HepG2 (cell line): Measurements from ENCODE around the gene ERVH48-1. TPM values are rescaled to one million over a fixed set of nuclear protein-coding genes. Genes with fewer than 3 reads are reported as not detected.

ENCODE experiments used
- ETS1 ChIP-seq: sonication (generic); formaldehyde crosslinking; IDR thresholded peaks from 2 replicates; pipeline ENCODE4 v1.4.0; 2020; ENCODE audit warnings: missing genetic modification reagents
- GRHL1 ChIP-seq: sonication (generic); formaldehyde crosslinking; conservative IDR thresholded peaks from 2 replicates; pipeline ENCODE4 v1.8.0; 2022; ENCODE audit warnings: missing genetic modification reagents
- HDAC6 ChIP-seq: fragments of 200-600 bp; sonication (generic); IDR thresholded peaks from 2 replicates; pipeline ENCODE4 v1.7.0; 2017; ENCODE audit warnings: mild to moderate bottlenecking, antibody characterized with exemption, low read length, low read depth
- KAT7 ChIP-seq: IDR thresholded peaks from 2 replicates; pipeline ENCODE4 v1.6.1; 2018; ENCODE audit warnings: borderline replicate concordance, missing compliant biosample characterization
- KLF16 ChIP-seq, 2 experiments: sonication (generic) in 1 of 2; formaldehyde crosslinking in 1 of 2; IDR thresholded peaks; 2 replicates each; pipeline versions ENCODE4 v1.6.1 to v1.8.0; 2016 to 2023; ENCODE audit warnings: missing genetic modification reagents in 2 of 2, missing compliant biosample characterization in 1 of 2
- MED1 ChIP-seq: sonication (generic); formaldehyde crosslinking; IDR thresholded peaks from 2 replicates; pipeline ENCODE4 v1.4.0; 2020; ENCODE audit warnings: missing genetic modification reagents
- NFE2L2 ChIP-seq: fragments of 150-350 bp; IDR thresholded peaks from 2 replicates; pipeline ENCODE4 v1.6.1; 2014; ENCODE audit warnings: low read length
- PAF1 ChIP-seq: IDR thresholded peaks from 2 replicates; pipeline ENCODE4 v1.6.1; 2016; ENCODE audit warnings: missing genetic modification reagents, missing compliant biosample characterization
- SNAPC5 ChIP-seq: sonication (generic); formaldehyde crosslinking; IDR thresholded peaks from 2 replicates; pipeline ENCODE4 v1.8.1; 2023; ENCODE audit warnings: mild to moderate bottlenecking, missing genetic modification reagents, borderline replicate concordance
- ZBTB14 ChIP-seq: sonication (generic); formaldehyde crosslinking; IDR thresholded peaks from 2 replicates; pipeline ENCODE4 v1.4.0; 2020; ENCODE audit warnings: missing genetic modification reagents
- ZHX1 ChIP-seq: sonication (generic); formaldehyde crosslinking; IDR thresholded peaks from 2 replicates; pipeline ENCODE4 v1.8.1; 2022; ENCODE audit warnings: low read depth, mild to moderate bottlenecking, missing genetic modification reagents
- ZNF12 ChIP-seq: sonication (generic); formaldehyde crosslinking; IDR thresholded peaks from 2 replicates; pipeline ENCODE4 v1.5.0; 2020; ENCODE audit warnings: missing genetic modification reagents
- ZNF609 ChIP-seq: sonication (generic); formaldehyde crosslinking; IDR thresholded peaks from 2 replicates; pipeline ENCODE4 v1.4.0; 2020; ENCODE audit warnings: mild to moderate bottlenecking, missing genetic modification reagents, borderline replicate concordance
- ZNF841 ChIP-seq: sonication (generic); formaldehyde crosslinking; IDR thresholded peaks from 2 replicates; pipeline ENCODE4 v1.8.1; 2023; ENCODE audit warnings: missing genetic modification reagents, borderline replicate concordance
- polyA plus RNA-seq, 8 experiments: library from polyadenylated mRNA; depleted of rRNA in 3 of 8; stranded (reverse) in 7 of 8; unstranded in 1 of 8; fragments of >200 nt; fragmentation: Illumina TruSeq in 4 of 8; extraction: Trizol in 4 of 8; gene quantifications; 2 replicates each; pipeline versions ENCODE4 v1.2.1 to v1.2.3, GENCODE V29; 2011 to 2016; ENCODE audit warnings: low read depth in 4 of 8, missing spikeins in 1 of 8, mixed read lengths in 1 of 8; ENCODE audit not compliant: insufficient read depth in 1 of 8
- total RNA-seq, 5 experiments: library from RNA; depleted of rRNA; stranded (reverse); fragments of >200 nt; fragmentation: Illumina TruSeq; extraction: Trizol; gene quantifications; 2 replicates each; pipeline ENCODE4 v1.2.3, GENCODE V29; 2016; ENCODE audit warnings: low read depth in 1 of 5

Gene ERVH48-1
- total and polyA plus RNA-seq, 2 of the 13 experiments (the other 11 are each of a cell fraction or from before 2014, with no cell fraction given), result 1.8 TPM; not detected in 1

GRCh38 chr21:42878993-42879787 lies 46.2 kb downstream of the ERVH48-1 start, which contains the start of gene WDR4 (continued):
- 0 out of 2 replicates have a peak, but pooled peaks have one; percentile 51 for TF ChIP-seq ZHX1 (CRISPR knock-in tag)
- no peak; the same call in none of the 2 replicates for TF ChIP-seq ZBTB14 (CRISPR knock-in tag)
- TF ChIP-seq HDAC6, result no peak
- TF ChIP-seq GRHL1 (CRISPR knock-in tag), result no peak
- peak; percentile 47; the same call in 1 of the 2 replicates for TF ChIP-seq MED1 (CRISPR knock-in tag)
- peak in 1 of 2 experiments; percentile 56; a peak in 1 of 4 replicates for TF ChIP-seq KLF16 (CRISPR knock-in tag; IDR thresholded peaks at IDR 0.05)
- TF ChIP-seq SNAPC5, result no peak
- TF ChIP-seq ZNF609 (CRISPR knock-in tag), result no peak; the same call in 1 of the 2 replicates
- TF ChIP-seq ETS1 (CRISPR knock-in tag), result peak; percentile 54; the same call in 1 of the 2 replicates
- TF ChIP-seq PAF1, result no peak
- TF ChIP-seq KAT7 (CRISPR knock-in tag), result 0 out of 2 replicates have a peak, but pooled peaks have one; percentile 66
- no peak; the same call in 1 of the 2 replicates for TF ChIP-seq ZNF841
- no peak for TF ChIP-seq ZNF12 (CRISPR knock-in tag)
- no peak for TF ChIP-seq NFE2L2
